HG03520 (cell line): ENCODE data around the gene AIG1.
"Not testable (repeated sequence)": the region's sequence is repeated elsewhere in the genome, so short reads cannot be mapped to it uniquely, and the experiment has no call there.

Experiments used
- ATAC-seq: cut with Tn5 transposase; IDR thresholded peaks from one replicate; pipeline ENCODE4 v1.9.1; 2021; ENCODE audit warnings: mild to moderate bottlenecking, moderate library complexity; ENCODE audit not compliant: unreplicated experiment

AIG1 gene

GRCh38 chr6:143055891-143056290 is 4.8 kb upstream of the AIG1 start:
- no peak for ATAC-seq

- ATAC-seq, result no peak
These were observed 1.7 kb upstream of the AIG1 start for GRCh38 chr6:143058987-143059386.

DNA sequence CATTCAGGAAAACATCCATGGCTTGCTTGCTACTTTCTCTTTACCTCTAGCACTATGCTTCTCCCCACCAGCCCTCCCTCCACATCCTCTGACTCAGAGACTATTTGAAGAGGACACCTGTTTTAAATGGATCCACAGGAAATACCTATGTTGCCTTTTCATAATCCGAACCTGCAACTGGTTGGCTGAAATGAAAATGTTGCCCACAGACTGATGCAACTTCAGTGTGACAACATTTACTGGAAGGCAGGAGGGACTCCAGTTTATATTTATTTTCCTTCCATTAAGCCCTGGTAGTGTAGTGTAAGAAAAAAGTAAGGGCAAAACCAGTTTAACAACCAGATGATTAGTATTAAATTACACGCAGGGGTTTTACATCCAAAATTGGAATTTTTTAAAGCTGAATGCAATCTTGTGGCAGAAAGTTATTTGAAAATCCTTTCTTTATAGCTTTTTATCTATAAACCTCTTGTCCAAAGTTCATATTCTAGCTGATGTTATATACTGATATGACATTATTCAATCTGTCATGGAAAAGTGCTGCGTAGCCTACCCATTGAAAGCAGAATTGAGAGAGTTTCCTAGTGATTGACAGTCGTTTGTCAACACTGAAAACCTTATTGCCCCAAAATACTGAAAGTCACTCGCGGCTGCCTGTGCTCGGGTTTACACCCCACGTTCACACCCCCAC is 881 bp upstream of the AIG1 start:
- ATAC-seq, result no peak

DNA sequence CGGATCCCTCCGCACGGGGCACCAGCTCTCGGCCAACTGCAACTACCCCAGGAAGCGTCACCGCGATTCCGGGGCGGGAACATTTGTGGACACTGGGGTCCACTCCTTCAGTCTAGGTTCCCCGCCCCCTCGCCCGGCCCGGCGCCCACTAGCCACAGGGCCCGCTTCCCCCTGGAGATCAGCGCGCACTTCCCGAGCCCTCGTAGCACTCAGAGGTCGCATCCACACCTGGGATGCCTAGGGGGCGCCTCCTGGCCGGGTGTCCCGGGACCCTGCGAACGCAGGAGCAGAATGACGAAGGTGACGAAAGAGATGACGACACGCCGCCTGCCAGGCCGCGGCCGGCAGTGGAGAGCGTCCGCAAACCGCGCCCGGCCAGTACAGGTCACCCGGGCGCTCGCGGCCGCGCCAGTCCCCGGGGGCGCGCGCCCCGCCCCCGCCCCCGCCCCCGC is 309 bp upstream of the AIG1 start:
- ATAC-seq, result peak; percentile 73

GRCh38 chr6:143061597-143062385 is 1.1 kb downstream of the AIG1 start:
- no peak for ATAC-seq

- no peak for ATAC-seq
These were observed 1.9 kb downstream of the AIG1 start for GRCh38 chr6:143062551-143062950.

- no peak for ATAC-seq
These were observed 2.9 kb downstream of the AIG1 start for GRCh38 chr6:143063631-143064030.

- ATAC-seq, result no peak
These were observed 3.6 kb downstream of the AIG1 start for GRCh38 chr6:143064271-143064670.

- ATAC-seq, result no peak
These were observed 4.4 kb downstream of the AIG1 start for GRCh38 chr6:143064951-143065683.

- ATAC-seq, result no peak
These were observed 7.3 kb downstream of the AIG1 start for GRCh38 chr6:143068001-143068400.

DNA sequence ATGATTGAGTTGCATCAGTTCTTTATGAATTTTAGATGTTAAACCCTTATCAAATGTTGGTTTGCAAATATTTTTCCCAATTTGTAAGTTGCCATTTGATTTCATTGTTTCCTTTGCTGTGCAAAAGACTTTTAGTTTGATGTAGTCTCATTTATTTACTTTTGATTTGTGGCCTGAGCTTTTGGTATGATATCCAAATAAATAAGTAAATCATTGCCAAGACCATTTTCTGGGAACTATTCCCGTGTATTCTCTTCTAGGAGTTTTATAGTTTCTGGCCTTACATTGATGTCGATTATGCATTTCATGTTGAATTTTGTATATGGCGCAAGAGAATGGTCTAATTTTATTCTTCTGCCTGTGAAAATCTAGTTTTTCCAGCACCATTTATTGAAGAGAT is 13.4 kb downstream of the AIG1 start:
- ATAC-seq, result no peak

GRCh38 chr6:143074670-143075318 is 14.1 kb downstream of the AIG1 start:
- ATAC-seq, result no peak

DNA sequence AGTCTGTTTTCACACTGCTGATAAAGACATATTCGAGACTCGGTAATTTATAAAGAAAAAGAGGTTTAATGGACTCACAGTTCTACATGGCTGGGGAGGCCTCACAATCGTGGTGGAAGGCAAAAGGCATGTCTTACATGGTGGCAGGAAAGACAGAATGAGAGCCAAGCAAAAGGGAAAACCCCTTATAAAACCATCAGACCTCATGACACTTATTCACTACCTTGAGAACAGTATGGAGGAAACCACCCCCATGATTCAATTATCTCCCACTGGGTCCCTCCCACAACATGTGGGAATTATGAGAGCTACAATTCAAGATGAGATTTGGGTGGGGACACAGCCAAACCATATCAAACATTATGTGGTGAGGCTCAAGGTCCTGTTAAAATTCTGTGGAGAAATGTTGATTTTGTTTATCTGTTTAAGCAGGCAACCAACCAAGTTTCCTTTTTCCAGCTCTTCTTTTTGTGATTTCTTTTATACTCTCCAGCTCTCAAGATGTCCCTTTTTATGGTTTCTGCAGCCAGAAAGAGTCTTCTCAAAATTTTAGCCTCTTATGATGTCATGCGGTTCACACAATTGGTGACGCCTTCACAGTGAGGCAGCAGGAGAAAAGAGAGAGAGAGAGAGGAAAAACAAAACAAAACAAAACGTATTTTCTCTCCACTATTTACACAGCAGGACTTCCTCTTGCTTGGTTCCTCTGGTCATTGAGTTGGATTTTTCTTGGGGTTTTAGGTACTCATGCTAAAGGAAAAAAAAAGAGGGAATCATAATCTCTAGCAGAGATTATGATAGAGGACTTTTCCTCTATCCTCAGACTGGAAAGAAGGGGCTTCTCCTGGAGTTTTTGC is 18.0 kb downstream of the AIG1 start:
- no peak for ATAC-seq

DNA sequence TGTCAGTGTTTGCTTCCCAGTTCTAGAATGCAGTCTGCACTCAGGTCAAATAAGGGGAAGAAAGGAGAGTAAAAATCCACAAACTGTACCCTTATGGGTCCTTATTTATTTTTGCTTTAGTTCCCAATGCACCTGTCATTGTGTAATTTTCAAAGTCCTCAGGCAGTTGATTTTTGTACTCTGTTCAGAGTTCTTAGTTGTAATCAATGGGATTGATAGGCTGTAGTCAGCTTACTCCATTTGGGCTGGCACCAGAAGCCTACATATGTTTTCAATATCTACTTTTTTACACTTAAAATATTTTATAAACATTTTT is 18.6 kb downstream of the AIG1 start:
- no peak for ATAC-seq

DNA sequence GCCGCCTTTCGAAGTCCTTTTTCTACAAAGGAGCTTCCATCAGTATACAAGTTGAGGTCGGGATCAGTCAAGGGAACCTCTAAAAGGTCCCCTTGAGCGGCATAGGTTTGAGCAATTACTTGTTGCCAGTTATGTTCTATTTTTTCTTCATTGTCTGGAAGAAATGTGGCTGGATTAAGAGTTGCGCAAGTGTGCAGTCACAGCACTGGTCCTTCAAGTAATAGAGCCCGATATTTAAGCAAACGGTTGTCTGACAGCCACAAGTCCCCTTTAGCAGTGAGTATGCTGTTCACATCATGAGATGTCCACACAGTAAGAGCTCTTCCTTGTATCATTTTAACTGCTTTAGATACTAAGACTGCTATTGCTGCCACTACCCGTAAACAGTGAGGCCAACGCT is 21.6 kb downstream of the AIG1 start:
- not testable (repeated sequence) for ATAC-seq

- ATAC-seq, result not testable (repeated sequence)
These were observed 23.3 kb downstream of the AIG1 start for GRCh38 chr6:143084019-143084418.

DNA sequence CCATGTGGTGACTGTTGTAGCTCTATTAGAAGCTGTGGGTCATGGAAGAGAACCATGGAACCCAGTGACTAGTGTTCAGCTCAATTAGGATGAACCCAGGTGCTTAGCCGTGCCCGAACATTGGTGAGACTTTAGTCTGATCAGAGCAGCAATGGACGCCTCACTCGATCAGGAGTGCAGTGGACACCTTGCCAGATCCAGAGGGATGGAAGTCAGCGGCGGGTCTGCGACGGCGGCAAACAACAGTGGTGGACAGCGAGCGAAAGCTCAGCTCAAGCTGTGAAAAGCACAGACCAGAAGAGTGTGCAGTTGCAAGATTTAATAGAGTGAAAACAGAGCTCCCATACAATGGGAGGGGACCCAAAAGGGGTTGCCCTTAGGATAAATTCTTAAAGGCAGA is 26.6 kb downstream of the AIG1 start:
- not testable (repeated sequence) for ATAC-seq

DNA sequence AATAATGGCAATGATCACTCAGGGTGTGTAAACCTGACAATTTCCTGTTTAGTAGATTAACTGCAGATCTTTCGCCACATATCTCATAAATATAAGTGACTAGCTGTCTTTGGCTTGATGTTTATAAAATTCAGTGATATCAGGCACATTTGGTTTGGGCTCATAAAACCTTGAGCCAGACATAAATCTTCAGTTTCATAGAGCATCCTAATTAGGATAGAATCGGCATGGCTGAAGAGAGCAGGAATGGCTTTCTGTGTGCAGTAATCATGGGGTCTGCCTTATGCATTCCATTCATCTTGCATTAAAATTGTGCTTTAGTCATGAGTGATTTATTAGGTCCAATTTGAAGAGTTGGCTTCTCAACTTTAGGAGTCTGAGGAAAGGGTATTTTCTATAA is 27.2 kb downstream of the AIG1 start:
- no peak for ATAC-seq

GRCh38 chr6:143090314-143091044 is 29.8 kb downstream of the AIG1 start:
- ATAC-seq, result no peak

- ATAC-seq, result no peak
These were observed 32.1 kb downstream of the AIG1 start for GRCh38 chr6:143092768-143093167.
